Ovary (tissue), 9 donors: ENCODE data around the gene ATP1A2. TPM values are rescaled to one million over a fixed set of nuclear protein-coding genes. Genes with fewer than 3 reads are reported as not detected.

Experiments used
- DNase-seq, 5 donors: peaks; one replicate each; pipeline ENCODE4 v3.0.0-alpha.2; 2019 to 2020
- H3K27ac ChIP-seq, 2 donors: fragments of 200-600 bp; one replicate each; pipeline versions ENCODE4 v1.5.1 to v1.8.0; 2019 to 2022
- H3K27me3 ChIP-seq: fragments of 200-600 bp; one replicate; pipeline ENCODE4 v1.8.0; 2022
- H3K36me3 ChIP-seq: fragments of 200-600 bp; sonication (generic); one replicate; pipeline ENCODE4 v1.5.1; 2019
- H3K4me1 ChIP-seq: one replicate; pipeline ENCODE4 v1.8.1; 2013; ENCODE audit warnings: mild to moderate bottlenecking, moderate library complexity; ENCODE audit not compliant: insufficient read depth
- H3K4me3 ChIP-seq: fragments of 200-600 bp; sonication (generic); one replicate; pipeline ENCODE4 v1.5.1; 2017
- H3K9me3 ChIP-seq, 2 donors: fragments of 200-600 bp in 1 of 2; sonication (generic) in 1 of 2; one replicate each; pipeline versions ENCODE4 v1.5.1 to v1.8.1; 2013 to 2019; ENCODE audit warnings: mild to moderate bottlenecking in 1 of 2, moderate library complexity in 1 of 2
- CTCF ChIP-seq, 3 donors: fragments of 450-650 bp in 2 of 3; fragments of 200-600 bp in 1 of 3; IDR thresholded peaks; one replicate each; pipeline versions ENCODE4 v1.5.1 to v1.8.0; 2016 to 2022; ENCODE audit warnings: antibody characterized with exemption in 3 of 3, mild to moderate bottlenecking in 1 of 3
- EP300 ChIP-seq: sonication (generic); formaldehyde crosslinking; IDR thresholded peaks from one replicate; pipeline ENCODE4 v1.6.1; 2017; ENCODE audit warnings: antibody characterized with exemption
- POLR2A ChIP-seq: fragments of 450-650 bp; IDR thresholded peaks from one replicate; pipeline ENCODE4 v1.6.1; 2017; ENCODE audit warnings: antibody characterized with exemption, mild to moderate bottlenecking, moderate library complexity
- WGBS, 3 donors: extraction: QIAGEN DNeasy Blood & Tissue Kit in 1 of 3; methylation state at CpG; one replicate each; pipeline versions ENCODE4 v1.1.5 to v1.1.7; 2013 to 2017; 5-methylcytosine and 5-hydroxymethylcytosine counted together
- intact Hi-C, 4 donors: fragments of 100-400 bp; cut with DNase I; formaldehyde crosslinking; loops; one replicate each; pipeline versions ENCODE4 v1.11.0 to v1.15.1; 2022 to 2023
- polyA plus RNA-seq, 2 donors: library from polyadenylated mRNA; stranded (reverse); fragments of 200-250 nt in 1 of 2; fragments of 350-450 nt in 1 of 2; fragmentation: Illumina TruSeq in 1 of 2; extraction: RNeasy Lipid Tissue Mini Kit (QIAGEN cat#74804) in 1 of 2; gene quantifications; one replicate each; pipeline ENCODE4 v1.2.3, GENCODE V29; 2013 to 2014
- total RNA-seq, 7 donors: library from RNA; depleted of rRNA in 2 of 7; stranded (reverse); fragments of >200 nt in 2 of 7; fragmentation: NEBNext Ultra II Directional in 3 of 7; extraction: Animal tissue kit (Norgen Biotek cat#: 25700) in 3 of 7; gene quantifications; one replicate each; pipeline versions ENCODE4 v1.1.0 to v1.2.4, GENCODE V29; 2016 to 2023
- donor health status: DM: no; HTN: no; CAD: no; lungs with moderate emphysema.
- donor health status: DM: no; HTN: no; CAD: no.
- donor health status: Bipolar disorder and iron deficiency.
- donor health status: DM: yes; HTN: yes; CAD: no.
- donor health status: DM: no; HTN: no; CAD: no.
- donor health status: DM: yes; HTN: yes; CAD: no.

ATP1A2 gene
- total and polyA plus RNA-seq, 9 donors: 3.0 to 38.6 (median 15.0) TPM

- intact Hi-C loops: no loop called here
- no peaks in the 10 kb centered on the region for H3K27me3 ChIP-seq
- DNase-seq: no peak
- H3K36me3 ChIP-seq: no peaks in the 10 kb centered on the region
- no peak overlapping the region for H3K4me3 ChIP-seq
- no peak overlapping the region for H3K27ac ChIP-seq
- 88 to 97% (median 94%) methylated on average over 7 to 9 of the region's 9 CpGs for WGBS, 3 donors
- H3K4me1 ChIP-seq: no peaks in the 10 kb centered on the region
- H3K9me3 ChIP-seq: no peaks in the 10 kb centered on the region
- no peak for TF ChIP-seq POLR2A
- no peak for TF ChIP-seq EP300
- no peak for TF ChIP-seq CTCF (IDR thresholded peaks at IDR 0.05)
Observed at GRCh38 chr1:160127381-160127780, 11.8 kb downstream of the ATP1A2 start.

GRCh38 chr1:160127865-160128523 lies 12.4 kb downstream of the ATP1A2 start:
- Histone ChIP-seq H3K27me3 (no peaks in the 10 kb centered on the region), H3K36me3 (no peaks in the 10 kb centered on the region), H3K4me3 (no peak overlapping the region), H3K9me3 (no peaks in the 10 kb centered on the region), H3K4me1 (no peaks in the 10 kb centered on the region), H3K27ac (no peak overlapping the region)
- intact Hi-C loops: no loop called here
- DNase-seq: no peak
- 70 to 73% (median 72%) methylated on average over 7 of the region's 7 CpGs for WGBS, 3 donors
- TF ChIP-seq EP300 (no peak), CTCF (IDR thresholded peaks at IDR 0.05) (no peak)

GRCh38 chr1:160128636-160129035 lies 13.1 kb downstream of the ATP1A2 start:
- WGBS, 3 donors: 91 to 95% (median 94%) methylated on average over 18 of the region's 18 CpGs
- intact Hi-C loops: no loop called here
- no peak for DNase-seq
- no peak overlapping the region for H3K27ac ChIP-seq
- TF ChIP-seq POLR2A: no peak
- no peak for TF ChIP-seq CTCF (IDR thresholded peaks at IDR 0.05)
- TF ChIP-seq EP300: no peak
- H3K4me3 ChIP-seq: no peak overlapping the region
- H3K27me3 ChIP-seq: no peaks in the 10 kb centered on the region
- H3K36me3 ChIP-seq: no peaks in the 10 kb centered on the region
- no peaks in the 10 kb centered on the region for H3K4me1 ChIP-seq
- H3K9me3 ChIP-seq: no peaks in the 10 kb centered on the region

- Histone ChIP-seq H3K4me1 (no peaks in the 10 kb centered on the region), H3K36me3 (no peaks in the 10 kb centered on the region), H3K27ac (no peak overlapping the region), H3K9me3 (no peaks in the 10 kb centered on the region), H3K27me3 (no peaks in the 10 kb centered on the region), H3K4me3 (no peak overlapping the region)
- DNase-seq: no peak
- WGBS, 3 donors: 92 to 93% (median 92%) methylated on average over 5 of the region's 5 CpGs
- TF ChIP-seq POLR2A (no peak), CTCF (IDR thresholded peaks at IDR 0.05) (no peak), EP300 (no peak)
- intact Hi-C loops: no loop called here
Observed at GRCh38 chr1:160129046-160129445, 13.5 kb downstream of the ATP1A2 start.
